GM12874 (cell line): ENCODE results near the gene PARL.

Experiments
- TF ChIP-seq, protein P1 (sequence below): IDR thresholded peaks from 2 replicates; pipeline ENCODE4 v1.5.1; 2011; ENCODE audit warnings: low read depth, mild to moderate bottlenecking, control low read depth, low read length, moderate library complexity; ENCODE audit not compliant: insufficient read depth

PARL gene

DNA sequence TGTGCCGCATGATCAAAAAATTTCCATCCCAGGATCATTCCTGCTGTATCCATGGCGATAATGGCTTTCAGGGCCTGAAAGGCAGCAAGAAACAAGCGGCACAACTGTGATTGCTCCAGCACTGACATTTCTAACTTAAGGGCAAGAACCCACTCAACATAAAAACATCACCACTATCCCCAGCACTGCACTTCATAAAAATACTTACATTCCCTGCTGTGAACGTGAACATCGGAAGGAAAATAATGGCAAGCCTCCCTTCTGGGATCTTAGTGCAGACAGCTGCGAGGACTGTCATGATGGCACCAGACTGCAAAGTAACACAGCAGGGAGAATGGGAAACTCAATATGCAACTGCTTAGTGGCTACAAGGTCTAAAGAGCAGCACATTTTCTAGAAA, 51.2 kb downstream of the PARL start:
- TF ChIP-seq, protein P1, sequence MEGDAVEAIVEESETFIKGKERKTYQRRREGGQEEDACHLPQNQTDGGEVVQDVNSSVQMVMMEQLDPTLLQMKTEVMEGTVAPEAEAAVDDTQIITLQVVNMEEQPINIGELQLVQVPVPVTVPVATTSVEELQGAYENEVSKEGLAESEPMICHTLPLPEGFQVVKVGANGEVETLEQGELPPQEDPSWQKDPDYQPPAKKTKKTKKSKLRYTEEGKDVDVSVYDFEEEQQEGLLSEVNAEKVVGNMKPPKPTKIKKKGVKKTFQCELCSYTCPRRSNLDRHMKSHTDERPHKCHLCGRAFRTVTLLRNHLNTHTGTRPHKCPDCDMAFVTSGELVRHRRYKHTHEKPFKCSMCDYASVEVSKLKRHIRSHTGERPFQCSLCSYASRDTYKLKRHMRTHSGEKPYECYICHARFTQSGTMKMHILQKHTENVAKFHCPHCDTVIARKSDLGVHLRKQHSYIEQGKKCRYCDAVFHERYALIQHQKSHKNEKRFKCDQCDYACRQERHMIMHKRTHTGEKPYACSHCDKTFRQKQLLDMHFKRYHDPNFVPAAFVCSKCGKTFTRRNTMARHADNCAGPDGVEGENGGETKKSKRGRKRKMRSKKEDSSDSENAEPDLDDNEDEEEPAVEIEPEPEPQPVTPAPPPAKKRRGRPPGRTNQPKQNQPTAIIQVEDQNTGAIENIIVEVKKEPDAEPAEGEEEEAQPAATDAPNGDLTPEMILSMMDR = no peak

DNA sequence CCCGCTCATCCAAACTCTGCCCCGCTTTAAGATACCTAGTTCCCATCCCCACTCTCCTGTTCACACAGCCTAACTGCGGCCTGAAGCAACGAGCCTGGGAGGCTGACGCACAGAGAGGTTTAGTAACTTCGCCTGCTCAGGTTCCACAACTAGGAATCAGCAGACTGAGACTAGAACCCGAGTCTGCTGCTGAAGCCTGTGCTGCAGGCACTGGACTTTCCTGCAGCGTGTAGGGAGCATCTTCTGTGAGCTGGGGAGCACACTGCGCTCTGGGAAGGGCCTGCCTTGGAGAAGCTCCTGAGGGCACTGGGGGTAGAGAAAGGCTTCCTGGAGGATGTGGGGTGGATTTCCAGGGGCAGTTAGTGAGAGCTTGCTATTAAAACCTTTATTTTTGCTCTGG, 54.5 kb downstream of the PARL start:
- TF ChIP-seq, protein P1 = no peak

DNA sequence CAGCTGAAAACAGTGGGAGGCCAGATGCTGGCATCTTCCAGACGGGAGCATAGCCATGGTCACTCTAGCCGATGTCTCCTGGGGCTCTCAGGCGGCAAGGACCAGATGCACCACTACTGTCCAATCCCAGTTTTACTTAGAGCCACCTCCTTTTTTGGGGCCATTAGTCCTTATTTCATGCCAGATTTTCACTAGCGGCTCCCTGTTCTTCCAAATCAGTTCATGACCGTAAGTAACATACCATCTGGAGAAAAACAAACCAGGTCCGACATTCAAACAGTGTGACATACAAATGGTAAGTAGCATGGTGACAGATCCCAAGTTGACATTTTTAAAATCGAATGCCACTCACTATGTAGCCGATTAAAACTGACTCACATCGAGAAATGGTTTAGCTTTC, 55.2 kb downstream of the PARL start:
- TF ChIP-seq, protein P1 = no peak

DNA sequence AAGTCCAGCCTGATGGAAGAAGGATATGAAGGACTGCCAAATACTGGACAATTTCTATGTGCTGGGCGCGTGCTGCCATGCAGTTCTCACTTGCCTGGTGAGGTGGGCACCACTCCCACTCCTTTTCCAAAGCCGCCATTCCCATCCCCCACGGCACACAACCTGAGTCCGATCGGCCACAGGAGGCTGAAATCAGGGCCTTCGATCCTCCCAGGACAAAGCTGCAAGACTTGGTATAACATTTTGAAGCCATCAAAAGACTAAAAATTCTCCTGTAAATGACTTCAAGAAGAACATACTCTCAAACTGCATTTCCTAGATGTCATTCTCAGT, 56.2 kb downstream of the PARL start:
- TF ChIP-seq, protein P1 = no peak

DNA sequence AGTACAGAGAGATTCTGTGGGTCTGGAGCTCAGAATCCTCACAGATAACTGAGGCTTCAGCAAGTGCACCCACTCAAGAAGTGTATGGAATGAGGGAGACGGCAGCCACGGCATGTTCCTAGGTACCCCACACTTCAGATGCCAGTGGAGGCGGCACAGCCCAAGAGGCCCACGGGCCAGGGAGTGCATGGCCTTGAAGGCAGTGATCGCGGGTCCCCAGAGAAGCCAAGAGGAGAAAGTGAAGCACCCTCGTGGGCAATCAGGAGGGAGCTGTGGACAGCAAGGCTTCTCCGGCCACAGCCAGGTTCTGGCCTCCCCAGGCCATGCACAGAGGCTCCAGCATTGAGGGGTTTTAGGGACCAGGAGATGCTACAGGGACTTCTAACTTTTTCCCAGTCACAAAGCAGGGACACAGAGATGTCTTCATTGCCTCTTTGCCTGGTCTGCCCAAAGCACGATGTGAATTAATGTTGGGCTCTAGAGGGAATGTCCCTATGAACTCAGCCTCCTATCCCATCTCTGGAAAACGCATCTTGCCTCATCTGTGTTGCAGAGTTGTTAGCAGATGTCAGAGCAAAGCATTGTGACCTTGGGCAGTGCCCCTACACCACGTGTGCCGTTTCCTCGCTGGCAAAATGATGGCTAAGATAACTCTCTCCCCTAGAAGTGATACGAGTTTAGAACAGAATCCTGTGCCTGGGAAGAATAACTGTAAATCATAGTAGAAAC, 56.7 kb downstream of the PARL start:
- TF ChIP-seq, protein P1 = no peak

DNA sequence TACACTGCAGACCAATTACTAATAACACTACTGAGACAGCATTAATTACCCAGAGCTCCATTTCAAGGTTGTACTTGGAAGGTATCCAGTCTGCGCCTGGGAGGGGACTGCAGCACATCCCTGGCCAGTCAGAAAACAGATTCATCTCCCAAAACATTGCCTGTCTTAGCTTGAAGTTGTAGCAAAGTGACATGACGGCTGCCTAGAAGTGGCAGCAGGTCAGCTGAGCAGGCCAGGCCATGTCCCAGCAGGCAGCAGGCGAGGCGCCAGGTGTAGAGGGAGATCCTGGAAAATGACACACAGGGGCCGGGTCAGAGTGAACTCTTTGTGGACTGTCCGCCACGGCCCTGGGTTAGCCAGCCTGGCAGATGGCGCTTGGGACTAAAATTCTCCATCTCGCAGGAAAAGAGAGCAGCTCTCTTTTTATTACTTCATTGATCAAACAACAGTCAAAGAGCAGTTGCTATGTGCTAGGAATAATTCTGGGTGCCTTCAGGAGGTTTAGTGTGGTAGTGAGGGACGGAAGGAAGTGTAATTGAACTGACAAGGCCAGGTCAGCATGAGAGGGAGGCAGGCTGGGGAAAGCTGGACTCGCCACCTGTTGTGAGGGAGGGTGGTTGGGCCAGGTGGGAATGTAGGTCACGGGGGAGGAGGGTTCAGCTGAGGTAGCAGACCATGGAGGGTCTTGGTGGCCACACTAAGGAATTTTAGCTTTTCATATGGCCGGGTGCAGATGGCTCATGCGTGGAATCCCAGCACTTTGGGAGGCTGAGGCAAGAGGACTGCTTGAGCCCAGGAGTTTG, 58.0 kb downstream of the PARL start:
- TF ChIP-seq, protein P1 = no peak

DNA sequence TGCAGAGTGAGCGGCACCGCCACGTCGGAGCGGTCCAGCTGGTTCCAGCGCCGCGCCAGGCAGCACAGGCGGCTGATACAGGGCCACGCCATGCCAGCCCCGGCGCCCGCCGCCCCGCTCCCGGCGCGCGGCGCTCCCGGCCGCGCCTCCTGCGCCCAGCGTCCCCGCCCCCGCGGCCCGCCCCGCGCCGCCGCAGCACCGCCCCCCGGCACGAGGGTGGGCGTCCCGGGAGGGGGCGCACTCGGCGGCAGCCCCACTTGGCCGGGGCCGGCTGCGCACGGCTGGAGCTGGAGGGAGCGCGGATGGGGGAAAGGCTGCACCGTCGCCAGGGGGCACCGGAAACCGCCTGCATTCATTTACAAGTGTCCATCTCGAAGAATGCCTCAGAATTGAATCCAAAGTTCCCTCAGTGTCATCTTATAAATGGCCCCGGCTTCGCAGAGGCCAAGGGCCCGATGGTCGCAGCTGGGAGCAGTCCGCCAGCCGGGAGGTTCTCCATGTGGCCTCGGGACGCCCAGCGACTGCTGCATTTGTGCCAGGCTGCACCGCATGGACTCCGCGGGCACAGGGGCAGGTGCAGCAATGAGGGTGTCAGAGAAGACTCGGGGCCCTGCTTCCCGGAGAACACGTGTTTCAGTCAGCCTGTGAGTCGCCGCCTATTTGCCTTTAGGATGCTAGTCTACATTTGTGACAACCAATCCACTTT, 59.1 kb downstream of the PARL start, which contains the start of gene MAP6D1:
Gene MAP6D1 (minus strand): TSS at position 122 of the 706 bp plus-strand sequence. CDS start 30 bp downstream, at position 92.
- TF ChIP-seq, protein P1 = peak; percentile 37
